Lung (tissue), 12 donors: ENCODE data around the gene PREPL. TPM values are rescaled to one million over a fixed set of nuclear protein-coding genes. Genes with fewer than 3 reads are reported as not detected.

Experiments
- ATAC-seq: fragments of 200-7000 bp; cut with Tn5 transposase; one replicate; pipeline ENCODE4 v1.9.1; 2020; ENCODE audit warnings: moderate number of reproducible peaks; ENCODE audit not compliant: insufficient read depth, low FRiP score
- DNase-seq, 3 donors: peaks; one replicate each; pipeline ENCODE4 v3.0.0-alpha.2; 2013 to 2017
- H3K27ac ChIP-seq, 2 donors: one replicate each; pipeline ENCODE4 v1.5.1; 2013; ENCODE audit warnings: mild to moderate bottlenecking in 2 of 2, moderate library complexity in 2 of 2, control low read depth in 1 of 2, inconsistent platforms in 1 of 2, low read depth in 1 of 2, low read length in 1 of 2
- H3K27me3 ChIP-seq, 3 donors: one replicate each; pipeline ENCODE4 v1.5.1; 2013; ENCODE audit warnings: low read length in 2 of 3; ENCODE audit not compliant: control insufficient read depth in 3 of 3, insufficient read depth in 3 of 3
- H3K36me3 ChIP-seq, 4 donors: one replicate each; pipeline ENCODE4 v1.5.1; 2013; ENCODE audit warnings: low read length in 4 of 4, mild to moderate bottlenecking in 1 of 4, moderate library complexity in 1 of 4; ENCODE audit not compliant: control insufficient read depth in 4 of 4, insufficient read depth in 4 of 4
- H3K4me1 ChIP-seq, 5 donors: one replicate each; pipeline ENCODE4 v1.5.1; 2013; ENCODE audit warnings: low read length in 5 of 5, mild to moderate bottlenecking in 2 of 5, moderate library complexity in 1 of 5; ENCODE audit not compliant: control insufficient read depth in 5 of 5, insufficient read depth in 5 of 5
- H3K4me3 ChIP-seq: one replicate; pipeline ENCODE4 v1.5.1; 2013; ENCODE audit warnings: mild to moderate bottlenecking, control low read depth, moderate library complexity
- H3K9ac ChIP-seq, 2 donors: one replicate each; pipeline ENCODE4 v1.5.1; 2013; ENCODE audit warnings: low read length in 2 of 2, control low read depth in 1 of 2; ENCODE audit not compliant: insufficient read depth in 1 of 2
- H3K9me3 ChIP-seq, 4 donors: one replicate each; pipeline ENCODE4 v1.5.1; 2013; ENCODE audit warnings: low read length in 3 of 4, mild to moderate bottlenecking in 1 of 4, moderate library complexity in 1 of 4; ENCODE audit not compliant: control insufficient read depth in 4 of 4, insufficient read depth in 3 of 4
- CTCF ChIP-seq: IDR thresholded peaks from 2 replicates; pipeline ENCODE4 v1.5.1; 2012; ENCODE audit warnings: mild to moderate bottlenecking; ENCODE audit errors: control extremely low read depth, extremely low read depth
- whole genome bisulfite sequencing, 2 donors: extraction: QIAGEN DNeasy Blood & Tissue Kit; methylation state at CpG; one replicate each; pipeline ENCODE4 v1.1.7; 2013; 5-methylcytosine and 5-hydroxymethylcytosine counted together
- polyA plus RNA-seq, 2 donors: library from polyadenylated mRNA; stranded (reverse); fragments of 200-250 nt; gene quantifications; one replicate each; pipeline ENCODE4 v1.2.1, GENCODE V29; 2013
- total RNA-seq, 2 donors: library from RNA; depleted of rRNA in 1 of 2; stranded (reverse); fragments of >200 nt in 1 of 2; gene quantifications; one replicate each; pipeline ENCODE4 v1.2.1, GENCODE V29; 2014 to 2021
- donor health status: control.
- donor health status: control.
- donor health status: Bipolar disorder and iron deficiency.
- donor health status: healthy.
- donor health status: DM: yes; HTN: yes; CAD: no.

Gene PREPL
- total and polyA plus RNA-seq, 4 donors = 8.3 to 101 (median 28.4) TPM

DNA sequence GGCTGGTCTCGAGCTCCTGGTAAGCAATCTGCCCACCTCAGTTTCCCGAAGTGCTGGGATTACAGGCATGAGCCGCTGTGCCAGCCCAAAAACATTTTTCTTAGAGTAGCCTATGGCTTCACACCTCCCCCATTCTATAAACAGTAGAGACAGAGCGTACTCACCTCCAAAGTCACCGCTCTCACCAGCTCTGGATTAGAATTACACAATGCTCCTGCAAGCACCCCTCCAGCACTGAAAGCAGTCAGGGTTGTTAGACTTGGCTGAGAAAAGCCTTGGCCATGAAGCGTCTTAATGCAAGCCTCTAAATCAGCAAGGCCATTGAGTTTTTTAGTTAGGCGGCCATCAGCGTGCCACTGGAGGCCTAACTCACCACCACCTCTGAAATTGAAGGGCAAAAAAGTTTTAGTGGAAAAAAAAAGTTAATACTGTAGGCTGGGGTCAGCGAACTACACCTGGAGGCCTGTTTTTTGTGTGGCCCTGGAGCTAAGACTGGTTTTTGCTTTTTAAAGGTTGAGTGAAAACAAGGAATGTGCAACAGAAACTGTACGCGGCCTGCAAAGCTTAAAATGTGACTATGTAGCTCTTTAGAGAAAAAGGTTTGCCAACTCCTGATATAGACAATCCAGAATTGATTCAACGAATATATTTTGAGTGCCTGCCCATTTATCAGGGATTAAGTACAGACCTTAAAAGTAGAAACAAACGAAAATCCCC is 34.6 kb downstream of the PREPL start:
- Histone ChIP-seq H3K4me3 (no peak overlapping the region), H3K36me3 (peaks cover 23 to 46% (median 31%) of the 10 kb centered on the region in 4 donors), H3K9ac (no peak overlapping the region), H3K9me3 (no peaks in the 10 kb centered on the region), H3K27ac (no peak overlapping the region), H3K4me1 (peaks cover 0 to 12% (median 1%) of the 10 kb centered on the region in 5 donors), H3K27me3 (peaks cover 0 to 2% (median 0%) of the 10 kb centered on the region in 3 donors)
- ATAC-seq (no peak), DNase-seq (no peak)
- 89 to 90% methylated on average over 13 of the region's 13 CpGs for WGBS, 2 donors
- no peak for TF ChIP-seq CTCF

DNA sequence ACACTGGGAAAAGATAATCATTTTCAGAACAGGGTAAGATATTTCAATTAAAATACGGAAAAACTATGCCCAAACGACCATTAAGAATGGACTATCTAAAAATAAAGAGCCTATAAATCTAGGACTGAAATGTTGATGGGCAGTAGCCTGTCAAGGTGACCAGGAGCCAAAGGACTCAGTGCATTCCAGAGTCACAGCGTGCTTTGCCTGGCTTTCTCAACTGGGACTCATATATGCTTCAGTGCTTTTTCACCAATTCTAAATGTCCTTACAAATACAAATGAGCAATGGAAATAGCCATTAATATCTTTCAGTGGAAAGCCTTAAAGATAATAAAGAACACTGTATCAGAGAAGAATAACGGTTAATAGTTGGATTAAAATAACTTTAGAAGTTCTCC is 35.4 kb downstream of the PREPL start:
- no peak overlapping the region for H3K9ac ChIP-seq
- no peak for DNase-seq
- H3K27ac ChIP-seq = no peak overlapping the region
- no peak for ATAC-seq
- WGBS, 2 donors = 87 to 91% methylated on average over 4 of the region's 4 CpGs
- peaks cover 0 to 12% (median 1%) of the 10 kb centered on the region in 5 donors for H3K4me1 ChIP-seq
- H3K4me3 ChIP-seq = no peak overlapping the region
- peaks cover 24 to 46% (median 31%) of the 10 kb centered on the region in 4 donors for H3K36me3 ChIP-seq
- H3K27me3 ChIP-seq = peaks cover 0 to 2% (median 0%) of the 10 kb centered on the region in 3 donors
- H3K9me3 ChIP-seq = no peaks in the 10 kb centered on the region
- no peak for TF ChIP-seq CTCF

DNA sequence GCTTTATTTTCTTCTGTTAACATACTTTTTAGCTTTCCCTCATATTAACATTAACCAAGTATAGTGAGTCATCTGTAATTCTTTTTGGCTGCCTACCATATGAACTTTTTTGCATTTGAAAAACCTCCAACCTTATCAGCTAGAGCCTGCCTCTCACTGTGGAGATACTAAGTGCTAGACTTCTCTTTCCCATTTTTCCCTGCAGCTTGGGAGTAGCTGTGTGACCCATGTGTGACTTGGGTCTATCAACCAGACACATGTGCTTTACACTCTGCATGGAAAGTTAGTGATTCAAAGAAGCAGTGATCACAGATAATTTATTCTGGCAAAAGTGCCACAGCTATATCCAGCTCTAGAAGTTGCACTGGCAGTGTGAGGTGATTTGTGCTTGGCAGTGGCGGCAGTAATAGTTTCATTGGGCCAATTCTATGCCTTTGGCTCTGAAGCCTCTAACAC is 36.3 kb downstream of the PREPL start:
- ATAC-seq = no peak
- H3K27ac ChIP-seq = no peak overlapping the region
- H3K9ac ChIP-seq = no peak overlapping the region
- H3K36me3 ChIP-seq = peaks cover 25 to 52% (median 37%) of the 10 kb centered on the region in 4 donors
- 84 to 100% methylated on average over 1 of the region's 1 CpG for WGBS, 2 donors
- H3K4me1 ChIP-seq = peaks cover 0 to 12% (median 0%) of the 10 kb centered on the region in 5 donors
- TF ChIP-seq CTCF = no peak
- peak; percentile 13 to 71 (median 58) for DNase-seq
- no peak overlapping the region for H3K4me3 ChIP-seq
- no peaks in the 10 kb centered on the region for H3K9me3 ChIP-seq
- H3K27me3 ChIP-seq = peaks cover 0 to 2% (median 0%) of the 10 kb centered on the region in 3 donors
